HepG2 (cell line): Measurements from ENCODE around the gene MRPL10. TPM values are rescaled to one million over a fixed set of nuclear protein-coding genes. Genes with fewer than 3 reads are reported as not detected.

ENCODE experiments used
- ATAC-seq: fragments of 200-7000 bp; cut with Tn5 transposase; 3 replicates; pipeline ENCODE4 v1.9.1; 2020; ENCODE audit warnings: mild to moderate bottlenecking, moderate library complexity
- BruUV-seq: library from RNA; stranded (reverse); fragments of 400-500 nt; replicated peaks from 2 replicates; lab custom pipeline; 2021; lab: Mats Ljungman, UMichigan
- CTCF ChIA-PET: fragments of 300-600 bp; formaldehyde crosslinking; extraction: SDS; loops from one replicate; lab custom pipeline; 2021; ENCODE audit warnings: low total read pairs, inconsistent platforms, low intra/inter-chr PET ratio; lab: Yijun Ruan, JAX
- POLR2A ChIA-PET: fragments of 350-600 bp; sonication (Branson Sonifier 250); formaldehyde crosslinking; loops from one replicate; lab custom pipeline; 2020; ENCODE audit warnings: antibody characterized with exemption, inconsistent platforms; lab: Yijun Ruan, JAX
- DNase-seq: peaks from one replicate; pipeline ENCODE4 v3.0.0-alpha.2; 2015; ENCODE audit warnings: low spot score
- FAIRE-seq: peaks from 3 replicates; lab custom pipeline; 2011; peaks lifted over from hg19 to GRCh38; lab: Jason Lieb, UNC
- H2AFZ ChIP-seq: one replicate; pipeline ENCODE4 v1.6.1; 2011; ENCODE audit warnings: low read length, inconsistent platforms
- H3K27ac ChIP-seq: fragments of 300-600 bp; 3 replicates; pipeline ENCODE4 v1.8.0; 2011; ENCODE audit warnings: mixed run types, mild to moderate bottlenecking, mixed read lengths, low read length, inconsistent platforms; ENCODE audit not compliant: insufficient read depth; ENCODE audit errors: extremely low read length
- H3K27me3 ChIP-seq, 2 experiments: fragments of 200-600 bp in 1 of 2; 2 replicates in 1 of 2; 3 replicates in 1 of 2; pipeline versions ENCODE4 v1.6.0 to v1.8.0; 2011; ENCODE audit warnings: low read length in 2 of 2, mild to moderate bottlenecking in 2 of 2, moderate library complexity in 2 of 2, inconsistent platforms in 1 of 2; ENCODE audit not compliant: insufficient read depth in 2 of 2, control insufficient read depth in 1 of 2
- H3K36me3 ChIP-seq, 2 experiments: fragments of 200-600 bp in 1 of 2; replicated peaks in 1 of 2; 2 replicates in 1 of 2; 3 replicates in 1 of 2; pipeline versions ENCODE4 v1.5.1 to v1.8.0; 2011; ENCODE audit warnings: low read length in 2 of 2, inconsistent platforms in 1 of 2; ENCODE audit not compliant: insufficient read depth in 2 of 2, control insufficient read depth in 1 of 2
- H3K4me1 ChIP-seq: 2 replicates; pipeline ENCODE4 v1.5.1; 2012; ENCODE audit warnings: low read length, inconsistent platforms; ENCODE audit not compliant: insufficient read depth
- H3K4me2 ChIP-seq: 2 replicates; pipeline ENCODE4 v1.6.0; 2011; ENCODE audit warnings: low read depth, low read length, inconsistent platforms
- H3K4me3 ChIP-seq, 3 experiments: fragments of 200-600 bp in 1 of 3; sonication (generic), shearing (Covaris generic) in 1 of 3; replicated peaks in 1 of 3; 2 replicates each; pipeline ENCODE4 v1.5.1; 2011 to 2016; ENCODE audit warnings: low read length in 3 of 3, inconsistent platforms in 2 of 3, low read depth in 2 of 3, mild to moderate bottlenecking in 2 of 3, control low read depth in 1 of 3, mixed read lengths in 1 of 3; ENCODE audit not compliant: insufficient read depth in 1 of 3
- H3K79me2 ChIP-seq: one replicate; pipeline ENCODE4 v1.6.1; 2011; ENCODE audit warnings: low read length, inconsistent platforms; ENCODE audit not compliant: insufficient read depth
- H3K9ac ChIP-seq: 2 replicates; pipeline ENCODE4 v1.6.0; 2011; ENCODE audit warnings: mild to moderate bottlenecking, low read depth, low read length, inconsistent platforms; ENCODE audit not compliant: insufficient read depth
- H3K9me3 ChIP-seq: 2 replicates; pipeline ENCODE4 v1.5.1; 2012; ENCODE audit warnings: mild to moderate bottlenecking, low read length
- H4K20me1 ChIP-seq: 2 replicates; pipeline ENCODE4 v1.6.0; 2011; ENCODE audit warnings: inconsistent platforms, mild to moderate bottlenecking, low read length, moderate library complexity; ENCODE audit not compliant: insufficient read depth
- EED ChIP-seq: sonication (generic); formaldehyde crosslinking; IDR thresholded peaks from 2 replicates; pipeline ENCODE4 v1.5.0; 2020; ENCODE audit warnings: mild to moderate bottlenecking, missing genetic modification reagents
- FOXK1 ChIP-seq: sonication (generic); formaldehyde crosslinking; IDR thresholded peaks from 2 replicates; pipeline ENCODE4 v1.4.0; 2020; ENCODE audit warnings: low read depth, missing genetic modification reagents, borderline replicate concordance
- JUN ChIP-seq: sonication (generic); formaldehyde crosslinking; IDR thresholded peaks from 2 replicates; pipeline ENCODE4 v1.4.0; 2020; ENCODE audit warnings: mild to moderate bottlenecking, missing genetic modification reagents
- NR2F1 ChIP-seq, 2 experiments: fragments of 450-650 bp in 1 of 2; formaldehyde crosslinking in 1 of 2; IDR thresholded peaks; 2 replicates each; pipeline versions ENCODE4 v1.5.0 to v1.6.1; 2016 to 2020; ENCODE audit warnings: mild to moderate bottlenecking in 1 of 2, missing compliant biosample characterization in 1 of 2, missing genetic modification reagents in 1 of 2, moderate library complexity in 1 of 2
- RAD21 ChIP-seq: fragments of 450-650 bp; formaldehyde crosslinking; IDR thresholded peaks from 2 replicates; pipeline ENCODE4 v1.5.0; 2020; ENCODE audit warnings: mild to moderate bottlenecking
- STAG1 ChIP-seq: sonication (generic); formaldehyde crosslinking; IDR thresholded peaks from 2 replicates; pipeline ENCODE4 v1.4.0; 2020; ENCODE audit warnings: missing genetic modification reagents
- ZMYM2 ChIP-seq: sonication (generic); formaldehyde crosslinking; IDR thresholded peaks from 2 replicates; pipeline ENCODE4 v1.8.0; 2022; ENCODE audit warnings: mild to moderate bottlenecking, missing genetic modification reagents
- ZNF549 ChIP-seq: sonication (generic); formaldehyde crosslinking; IDR thresholded peaks from 2 replicates; pipeline ENCODE4 v1.5.0; 2020; ENCODE audit warnings: missing genetic modification reagents
- ZNF556 ChIP-seq: sonication (generic); formaldehyde crosslinking; IDR thresholded peaks from 2 replicates; pipeline ENCODE4 v1.4.0; 2020; ENCODE audit warnings: mild to moderate bottlenecking, missing genetic modification reagents, borderline replicate concordance
- ZNF670 ChIP-seq: sonication (generic); formaldehyde crosslinking; IDR thresholded peaks from 2 replicates; pipeline ENCODE4 v1.8.0; 2022; ENCODE audit warnings: mild to moderate bottlenecking, missing genetic modification reagents, borderline replicate concordance
- ZNF746 ChIP-seq: sonication (generic); formaldehyde crosslinking; IDR thresholded peaks from 2 replicates; pipeline ENCODE4 v1.8.0; 2022; ENCODE audit warnings: mild to moderate bottlenecking, missing genetic modification reagents
- WGBS: methylation state at CpG from one replicate; pipeline ENCODE4 v1.1.6; 2017; ENCODE audit warnings: low lambda C conversion rate; 5-methylcytosine and 5-hydroxymethylcytosine counted together
- in situ Hi-C: cut with HindIII; loops from 2 replicates; pipeline ENCODE4 v1.10.0; 2017; ENCODE audit warnings: low pct_unique_long_range_greater_than_20kb; ENCODE audit not compliant: extremely low pct_ligation_motif_present
- intact Hi-C: fragments of 100-400 bp; cut with micrococcal nuclease; formaldehyde crosslinking; loops from one replicate; pipeline ENCODE4 v1.10.0; 2022; ENCODE audit not compliant: unreplicated experiment
- polyA plus RNA-seq, 8 experiments: library from polyadenylated mRNA; depleted of rRNA in 3 of 8; stranded (reverse) in 7 of 8; unstranded in 1 of 8; fragments of >200 nt; fragmentation: Illumina TruSeq in 4 of 8; extraction: Trizol in 4 of 8; gene quantifications; 2 replicates each; pipeline versions ENCODE4 v1.2.1 to v1.2.3, GENCODE V29; 2011 to 2016; ENCODE audit warnings: low read depth in 4 of 8, missing spikeins in 1 of 8, mixed read lengths in 1 of 8; ENCODE audit not compliant: insufficient read depth in 1 of 8
- total RNA-seq, 5 experiments: library from RNA; depleted of rRNA; stranded (reverse); fragments of >200 nt; fragmentation: Illumina TruSeq; extraction: Trizol; gene quantifications; 2 replicates each; pipeline ENCODE4 v1.2.3, GENCODE V29; 2016; ENCODE audit warnings: low read depth in 1 of 5
- TF ChIP-seq, protein P1 (sequence below): sonication (generic); formaldehyde crosslinking; IDR thresholded peaks from 2 replicates; pipeline ENCODE4 v1.5.0; 2020; ENCODE audit warnings: missing genetic modification reagents
- TF ChIP-seq, protein P2 (sequence below), 2 experiments: fragments of 450-650 bp in 1 of 2; sonication (generic) in 1 of 2; formaldehyde crosslinking in 1 of 2; IDR thresholded peaks; 2 replicates each; pipeline versions ENCODE4 v1.6.1 to v1.8.0; 2016 to 2022; ENCODE audit warnings: antibody characterized with exemption in 1 of 2, mild to moderate bottlenecking in 1 of 2, missing genetic modification reagents in 1 of 2

MRPL10 gene
- total and polyA plus RNA-seq, 2 of the 13 experiments (the other 11 are each of a cell fraction or from before 2014, with no cell fraction given): 56.7 to 149 TPM

DNA sequence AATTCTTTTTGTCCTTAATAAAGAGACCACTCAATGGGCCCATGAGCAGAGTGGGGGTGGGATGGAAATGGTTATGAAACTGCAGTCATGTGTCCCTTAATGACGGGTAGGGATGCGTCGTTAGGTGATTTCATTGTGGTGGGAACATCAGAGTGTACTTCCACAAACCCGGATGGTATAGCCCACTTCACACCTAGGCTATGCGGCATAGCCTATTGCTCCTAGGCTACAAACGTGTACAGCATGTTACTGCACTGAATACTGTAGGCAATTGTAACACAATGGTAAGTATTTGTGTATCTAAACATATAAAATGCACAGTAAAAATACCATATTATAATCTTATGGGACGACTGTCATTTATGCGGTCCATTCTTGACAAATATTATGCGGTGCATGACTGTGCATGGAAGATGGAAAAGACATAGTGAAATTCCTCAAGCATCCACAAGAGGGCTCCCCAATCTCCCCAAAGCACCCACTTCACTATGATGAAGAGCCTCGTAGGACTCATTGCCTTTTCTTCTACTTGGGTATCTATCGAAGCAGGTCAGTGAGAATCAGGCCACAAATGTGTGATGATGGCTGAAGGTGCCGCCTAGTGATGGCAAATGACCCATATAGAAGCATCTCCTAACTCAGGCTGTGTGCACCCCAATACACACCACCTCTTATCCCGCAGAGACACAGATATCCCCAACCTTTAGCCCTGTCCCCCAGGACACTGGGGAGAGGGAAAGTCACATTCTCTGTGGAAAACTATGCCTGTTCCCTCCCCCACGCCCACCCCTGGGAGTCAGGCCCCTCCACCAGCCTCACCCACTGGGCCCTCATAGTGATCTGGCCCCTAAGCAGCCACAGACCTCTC lies 54.8 kb downstream of the MRPL10 start:
- Histone ChIP-seq H3K27ac (no peak overlapping the region), H3K4me1 (no peaks in the 10 kb centered on the region), H3K27me3 (peaks cover 4 to 47% of the 10 kb centered on the region in 2 experiments; a peak in 3 of 5 replicates), H2AFZ (no peak overlapping the region), H3K4me2 (no peak overlapping the region), H3K9me3 (no peaks in the 10 kb centered on the region), H3K36me3 (no peaks in the 10 kb centered on the region), H3K9ac (no peak overlapping the region), H4K20me1 (peaks cover 4% of the 10 kb centered on the region; the same call in 1 of the 2 replicates), H3K4me3 (no peak overlapping the region), H3K79me2 (no peaks in the 10 kb centered on the region)
- ATAC-seq (peak; percentile 86), DNase-seq (peak; percentile 47), FAIRE-seq (peak; percentile 97)
- in situ Hi-C loops: no loop called here
- BruUV-seq: no TSS peak
- ChIA-PET POLR2A (no interaction called here), CTCF (interaction anchor here (0.7 to 1.7 kb wide), 5 partner anchors 13 to 242 kb away, joined by 3 to 15 read pairs (median 7); partner anchors contain the start of gene OSBPL7)
- WGBS: 17% methylated on average over 14 of the region's 14 CpGs
- intact Hi-C loops: loop anchor here (1.0 kb wide), 3 partner anchors 26 to 242 kb away; no protein-coding TSS in a partner anchor
- TF ChIP-seq ZNF549 (CRISPR knock-in tag) (no peak), ZNF670 (CRISPR knock-in tag) (no peak), ZNF556 (CRISPR knock-in tag) (no peak), FOXK1 (no peak), RAD21 (CRISPR knock-in tag) (peak; percentile 51; the same call in 1 of the 2 replicates), JUN (CRISPR knock-in tag) (no peak), EED (CRISPR knock-in tag) (no peak), NR2F1 (CRISPR knock-in tag; IDR thresholded peaks at IDR 0.05) (no peak), ZMYM2 (CRISPR knock-in tag) (no peak), STAG1 (CRISPR knock-in tag) (peak; percentile 60), ZNF746 (CRISPR knock-in tag) (no peak)
- TF ChIP-seq, protein P1, sequence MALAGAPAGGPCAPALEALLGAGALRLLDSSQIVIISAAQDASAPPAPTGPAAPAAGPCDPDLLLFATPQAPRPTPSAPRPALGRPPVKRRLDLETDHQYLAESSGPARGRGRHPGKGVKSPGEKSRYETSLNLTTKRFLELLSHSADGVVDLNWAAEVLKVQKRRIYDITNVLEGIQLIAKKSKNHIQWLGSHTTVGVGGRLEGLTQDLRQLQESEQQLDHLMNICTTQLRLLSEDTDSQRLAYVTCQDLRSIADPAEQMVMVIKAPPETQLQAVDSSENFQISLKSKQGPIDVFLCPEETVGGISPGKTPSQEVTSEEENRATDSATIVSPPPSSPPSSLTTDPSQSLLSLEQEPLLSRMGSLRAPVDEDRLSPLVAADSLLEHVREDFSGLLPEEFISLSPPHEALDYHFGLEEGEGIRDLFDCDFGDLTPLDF: no peak
- TF ChIP-seq, protein P2, sequence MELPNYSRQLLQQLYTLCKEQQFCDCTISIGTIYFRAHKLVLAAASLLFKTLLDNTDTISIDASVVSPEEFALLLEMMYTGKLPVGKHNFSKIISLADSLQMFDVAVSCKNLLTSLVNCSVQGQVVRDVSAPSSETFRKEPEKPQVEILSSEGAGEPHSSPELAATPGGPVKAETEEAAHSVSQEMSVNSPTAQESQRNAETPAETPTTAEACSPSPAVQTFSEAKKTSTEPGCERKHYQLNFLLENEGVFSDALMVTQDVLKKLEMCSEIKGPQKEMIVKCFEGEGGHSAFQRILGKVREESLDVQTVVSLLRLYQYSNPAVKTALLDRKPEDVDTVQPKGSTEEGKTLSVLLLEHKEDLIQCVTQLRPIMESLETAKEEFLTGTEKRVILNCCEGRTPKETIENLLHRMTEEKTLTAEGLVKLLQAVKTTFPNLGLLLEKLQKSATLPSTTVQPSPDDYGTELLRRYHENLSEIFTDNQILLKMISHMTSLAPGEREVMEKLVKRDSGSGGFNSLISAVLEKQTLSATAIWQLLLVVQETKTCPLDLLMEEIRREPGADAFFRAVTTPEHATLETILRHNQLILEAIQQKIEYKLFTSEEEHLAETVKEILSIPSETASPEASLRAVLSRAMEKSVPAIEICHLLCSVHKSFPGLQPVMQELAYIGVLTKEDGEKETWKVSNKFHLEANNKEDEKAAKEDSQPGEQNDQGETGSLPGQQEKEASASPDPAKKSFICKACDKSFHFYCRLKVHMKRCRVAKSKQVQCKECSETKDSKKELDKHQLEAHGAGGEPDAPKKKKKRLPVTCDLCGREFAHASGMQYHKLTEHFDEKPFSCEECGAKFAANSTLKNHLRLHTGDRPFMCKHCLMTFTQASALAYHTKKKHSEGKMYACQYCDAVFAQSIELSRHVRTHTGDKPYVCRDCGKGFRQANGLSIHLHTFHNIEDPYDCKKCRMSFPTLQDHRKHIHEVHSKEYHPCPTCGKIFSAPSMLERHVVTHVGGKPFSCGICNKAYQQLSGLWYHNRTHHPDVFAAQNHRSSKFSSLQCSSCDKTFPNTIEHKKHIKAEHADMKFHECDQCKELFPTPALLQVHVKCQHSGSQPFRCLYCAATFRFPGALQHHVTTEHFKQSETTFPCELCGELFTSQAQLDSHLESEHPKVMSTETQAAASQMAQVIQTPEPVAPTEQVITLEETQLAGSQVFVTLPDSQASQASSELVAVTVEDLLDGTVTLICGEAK (IDR thresholded peaks at IDR 0.05): no peak
- TF ChIP-seq, protein P2 (CRISPR knock-in tag; IDR thresholded peaks at IDR 0.05): no peak
